Cerebellar cortex (tissue), 1 donor: ENCODE results near the gene CD8B2.
"Not testable (repeated sequence)": the region's sequence is repeated elsewhere in the genome, so short reads cannot be mapped to it uniquely, and the experiment has no call there.

Experiments
- DNase-seq: peaks from one replicate; pipeline ENCODE4 v3.0.0-alpha.2; 2015; ENCODE audit warnings: low spot score

Gene CD8B2

DNA sequence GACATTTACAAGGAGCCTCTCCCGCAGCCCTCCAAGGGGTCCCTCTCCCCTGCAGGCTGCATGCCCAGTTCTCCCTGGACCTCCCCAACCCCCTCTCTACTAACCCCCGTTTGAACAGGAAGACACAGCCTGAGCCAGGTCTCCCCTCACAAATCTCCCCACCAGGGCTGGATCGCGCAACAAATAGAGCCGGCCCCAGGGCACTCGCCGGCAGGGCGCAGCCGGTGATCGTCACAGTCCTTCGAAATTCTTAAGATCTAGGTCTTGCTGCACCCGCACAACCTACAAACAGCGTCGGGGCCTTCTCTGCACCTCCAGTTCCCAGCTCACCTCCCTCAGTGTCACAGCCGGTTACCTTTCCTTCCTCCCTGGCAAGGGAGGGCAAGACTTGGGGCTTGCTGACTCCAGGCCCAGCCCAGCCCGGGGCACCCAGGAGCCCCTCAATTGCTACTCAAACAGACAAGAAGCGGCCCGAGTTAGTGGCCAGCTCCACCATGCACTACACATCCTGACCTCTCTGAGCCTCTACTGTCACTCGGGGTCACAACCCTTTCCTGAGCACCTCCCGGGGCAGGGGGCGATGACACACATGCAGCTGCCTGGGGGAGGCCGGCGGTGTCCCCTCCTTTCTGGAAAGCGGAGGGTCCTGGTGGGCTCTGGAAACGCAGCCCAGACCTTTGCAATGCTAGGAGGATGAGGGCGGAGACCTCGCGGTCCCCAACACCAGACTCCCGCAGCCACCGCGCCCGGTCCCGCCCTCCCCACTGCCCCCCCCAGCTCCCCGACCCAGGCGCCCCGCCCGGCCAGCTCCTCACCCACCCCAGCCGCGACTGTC is at the start of gene CD8B2:
Gene CD8B2 (plus strand): TSS at position 814 of the 835 bp plus-strand sequence. CDS start 63 bp downstream, outside the sequence.
- not testable (repeated sequence) for DNase-seq

DNA sequence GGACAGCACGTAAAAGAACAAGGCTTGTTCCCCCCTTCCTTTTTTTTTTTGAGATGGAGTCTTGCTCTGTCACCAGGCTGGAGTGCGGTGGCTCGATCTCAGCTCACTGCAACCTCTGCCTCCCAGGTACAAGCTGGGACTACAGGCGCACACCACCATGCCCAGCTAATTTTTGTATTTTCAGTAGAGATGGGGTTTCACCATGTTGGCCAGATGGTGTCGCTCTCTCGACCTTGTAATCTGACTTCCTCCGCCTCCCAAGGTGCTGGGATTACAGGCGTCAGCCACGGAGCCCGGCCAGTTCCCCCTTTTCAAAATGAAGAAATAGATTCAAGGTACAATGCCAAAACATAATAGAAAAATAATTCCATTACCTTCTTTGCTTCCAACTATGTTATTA is 25.3 kb upstream of the CD8B2 start:
- DNase-seq, result not testable (repeated sequence)

DNA sequence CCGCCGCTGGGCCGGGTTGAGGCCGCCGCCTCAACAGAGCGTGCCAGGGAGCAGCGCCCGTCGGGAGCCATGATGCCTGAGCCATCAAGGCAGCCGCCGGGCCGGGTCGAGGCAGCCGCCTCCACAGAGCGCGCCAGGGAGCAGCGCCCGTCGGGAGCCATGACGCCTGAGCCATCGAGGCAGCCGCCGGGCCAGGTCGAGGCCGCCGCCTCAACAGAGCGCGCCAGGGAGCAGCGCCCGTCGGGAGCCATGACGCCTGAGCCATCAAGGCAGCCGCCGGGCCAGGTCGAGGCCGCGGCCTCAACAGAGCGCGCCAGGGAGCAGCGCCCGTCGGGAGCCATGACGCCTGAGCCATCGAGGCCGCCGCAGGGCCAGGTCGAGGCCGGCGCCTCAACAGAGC is 19.6 kb upstream of the CD8B2 start:
- not testable (repeated sequence) for DNase-seq

DNA sequence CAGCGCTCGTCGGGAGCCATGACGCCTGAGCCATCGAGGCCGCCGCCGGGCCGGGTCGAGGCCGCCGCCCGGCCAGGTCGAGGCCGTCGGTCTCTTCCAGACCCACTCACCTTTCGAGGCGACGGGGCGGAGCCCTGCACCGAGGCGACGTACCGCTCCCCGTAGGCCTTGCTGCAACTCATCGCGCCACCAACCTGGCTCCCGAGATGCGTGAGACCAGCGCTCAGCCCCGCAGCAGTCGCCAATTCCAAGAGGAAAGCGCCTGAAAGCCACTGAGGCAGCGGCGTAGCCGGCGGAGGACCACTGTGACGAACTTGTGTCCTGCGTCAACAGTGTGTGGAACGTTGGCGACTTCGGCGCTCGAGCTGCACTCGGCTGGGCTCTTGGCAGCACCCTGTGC is 19.1 kb upstream of the CD8B2 start, which contains the start of gene RGPD3:
Gene RGPD3 (minus strand): TSS at position 307 of the 400 bp plus-strand sequence. CDS start 125 bp downstream, at position 182.
- not testable (repeated sequence) for DNase-seq

DNA sequence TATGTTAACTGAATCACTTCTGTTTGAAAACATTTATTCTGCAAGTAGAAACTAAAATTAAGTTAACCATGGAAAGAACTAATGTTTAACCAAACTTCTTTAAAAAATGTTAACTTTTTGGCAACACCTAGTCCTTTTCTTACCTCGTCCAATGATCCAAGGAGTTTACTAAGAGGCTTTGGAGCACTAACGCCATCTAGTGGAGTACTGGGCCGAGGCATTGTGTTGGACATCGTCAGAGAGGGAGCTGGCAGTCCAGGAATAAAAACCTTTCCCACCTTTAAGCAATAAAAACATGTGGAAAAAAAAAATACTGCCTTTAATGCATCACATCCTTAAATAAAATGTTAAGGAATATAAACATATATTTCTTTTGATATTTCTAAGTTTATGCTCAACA is 16.5 kb upstream of the CD8B2 start:
- DNase-seq, result not testable (repeated sequence)

DNA sequence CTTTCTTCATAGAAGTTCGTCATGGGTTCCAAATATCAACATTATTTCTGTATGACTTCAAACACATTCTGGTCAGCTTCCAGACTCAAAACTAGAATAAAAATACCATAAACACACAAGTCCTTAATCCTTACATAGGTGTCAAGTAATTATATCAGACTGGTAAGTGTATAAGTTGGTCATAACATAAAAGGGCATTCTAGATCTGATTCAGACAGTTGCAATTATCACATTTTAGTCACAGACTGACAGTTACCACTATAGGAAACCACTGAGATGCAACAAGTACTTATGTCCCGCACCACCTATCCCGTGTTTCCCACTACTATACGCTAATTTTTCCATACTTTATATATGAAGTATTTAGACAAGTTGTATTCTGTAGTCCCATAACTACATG is 9.5 kb upstream of the CD8B2 start:
- not testable (repeated sequence) for DNase-seq

DNA sequence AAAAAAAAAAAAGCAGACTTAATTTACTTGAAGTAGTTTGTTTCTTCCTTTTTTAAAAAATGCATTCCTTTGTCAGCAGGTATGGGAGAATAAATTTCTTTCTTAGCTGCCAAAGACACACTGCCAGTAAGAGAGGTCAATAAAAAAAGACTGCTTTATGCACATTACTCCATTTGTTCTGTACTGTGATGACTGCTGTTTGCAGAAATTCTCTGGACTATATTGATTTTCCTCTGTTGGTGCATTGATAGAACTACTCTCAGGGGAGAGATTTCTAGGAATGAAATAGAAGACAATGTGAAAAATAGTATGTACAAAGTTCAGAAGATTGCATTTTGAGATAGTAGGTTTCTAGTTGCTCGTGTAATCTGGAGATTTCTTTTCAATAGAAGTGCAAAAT is 7.6 kb upstream of the CD8B2 start:
- not testable (repeated sequence) for DNase-seq

DNA sequence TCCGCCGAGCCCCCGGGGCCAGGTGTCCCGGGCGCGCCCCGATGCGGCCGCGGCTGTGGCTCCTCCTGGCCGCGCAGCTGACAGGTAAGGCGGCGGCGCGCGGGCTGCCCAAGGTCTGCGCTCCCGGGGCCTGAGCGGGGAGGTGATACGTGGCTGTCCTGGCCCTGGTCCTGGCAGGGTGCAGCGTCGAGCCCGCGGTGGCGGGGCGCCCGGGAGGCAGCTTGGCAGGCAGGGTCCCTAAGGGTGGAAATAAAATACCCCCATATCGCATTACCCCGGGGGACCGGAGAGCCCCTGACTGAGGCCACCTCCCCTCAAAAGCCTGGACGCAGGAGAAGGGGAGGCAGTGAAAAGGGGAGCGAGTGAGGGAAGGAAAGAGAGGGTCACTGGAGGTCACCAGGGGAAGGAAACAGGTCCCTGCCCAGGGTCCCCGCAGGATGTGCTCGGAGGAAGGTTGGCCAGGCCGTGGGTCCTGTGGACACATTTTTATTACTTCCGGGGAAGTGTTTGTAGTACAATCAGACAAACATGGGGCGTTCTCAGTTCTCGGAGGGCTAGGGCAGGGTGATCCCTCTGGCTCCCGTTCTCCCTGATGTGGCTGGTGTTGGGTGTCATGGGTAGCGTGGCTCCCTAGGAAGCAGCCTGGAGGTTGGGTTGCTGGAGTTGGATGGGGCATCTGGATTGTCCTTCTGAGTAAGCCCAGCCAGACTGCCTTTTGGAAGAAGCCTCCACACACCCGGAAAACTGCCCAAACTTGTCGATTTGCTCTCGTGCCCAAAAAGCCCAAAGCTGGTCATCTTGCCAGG is 425 bp downstream of the CD8B2 start:
- not testable (repeated sequence) for DNase-seq

DNA sequence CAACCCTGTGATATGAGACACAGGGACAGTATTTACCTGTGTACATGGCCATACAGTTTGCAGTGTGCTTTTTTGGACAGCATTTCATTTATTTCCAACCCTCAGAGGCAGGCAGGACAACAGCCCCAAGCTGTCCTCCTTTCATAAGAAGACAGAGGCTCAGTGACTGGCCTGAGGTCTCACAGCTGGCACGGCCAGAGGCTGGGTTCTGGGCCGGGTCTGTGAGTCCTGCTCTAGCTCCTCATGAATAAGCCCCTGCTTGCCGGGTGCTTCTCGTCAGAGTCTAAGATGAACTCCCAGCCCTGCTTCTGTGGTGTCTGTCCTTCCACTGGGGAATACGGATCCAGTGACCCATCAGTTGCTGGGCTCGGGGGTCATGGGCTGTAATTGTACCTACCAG is 2.5 kb downstream of the CD8B2 start:
- DNase-seq, result not testable (repeated sequence)

DNA sequence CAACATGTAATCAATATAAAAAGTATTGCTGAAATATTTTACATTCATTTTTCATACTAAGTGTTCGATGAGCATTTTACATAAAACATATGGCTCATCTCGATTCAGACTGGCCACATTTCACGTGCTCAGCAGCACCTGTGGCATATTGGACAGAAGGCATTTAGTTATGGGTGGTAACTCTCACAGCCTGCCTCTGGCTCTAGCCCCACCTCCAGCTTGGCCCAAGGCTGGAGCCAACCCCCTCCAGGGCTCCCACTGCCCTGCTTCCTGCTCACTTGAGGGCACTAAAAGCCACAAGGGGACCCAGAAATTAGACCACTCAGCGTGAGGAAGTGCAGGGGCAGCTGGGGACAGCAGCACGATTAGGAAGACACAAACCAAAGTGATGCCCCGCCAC is 5.2 kb downstream of the CD8B2 start:
- not testable (repeated sequence) for DNase-seq

DNA sequence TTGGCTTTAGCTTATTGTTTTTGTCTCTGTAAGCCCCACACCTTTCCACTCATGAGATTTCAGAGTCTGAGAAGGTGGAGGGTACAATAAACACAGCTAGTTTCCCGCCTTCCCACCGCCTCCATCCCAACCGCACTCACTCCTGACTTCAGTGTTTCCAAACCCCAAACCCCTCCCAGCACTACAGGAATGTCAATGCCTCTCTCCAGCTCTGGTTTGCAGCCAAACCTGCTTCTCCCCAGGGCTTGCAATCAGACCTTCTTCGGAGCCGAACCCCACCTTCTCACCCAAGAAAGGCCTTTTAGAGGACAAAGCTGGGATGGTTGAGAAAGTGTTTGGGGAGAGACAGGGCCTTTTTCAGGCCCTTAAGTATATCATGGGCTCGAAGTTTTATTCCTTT is 5.7 kb downstream of the CD8B2 start:
- not testable (repeated sequence) for DNase-seq

DNA sequence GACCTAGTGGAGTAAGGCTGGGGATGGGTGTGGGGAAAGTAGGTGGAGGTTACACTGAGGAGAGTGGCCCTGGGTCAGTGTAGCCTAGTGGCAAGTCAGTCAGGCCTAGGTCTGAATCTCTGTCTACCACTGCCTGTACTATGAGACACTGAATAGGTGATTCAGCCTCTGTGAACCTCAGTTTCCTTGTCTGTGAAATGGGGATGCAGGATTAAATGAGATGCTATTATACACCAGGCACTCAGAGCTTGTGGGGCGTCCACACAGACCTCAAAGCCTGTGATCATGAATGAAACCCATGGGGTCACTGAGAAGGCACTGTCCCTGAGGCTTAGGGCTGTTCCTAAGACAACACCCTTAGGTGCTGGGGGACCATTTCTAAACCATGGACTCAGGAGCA is 11.4 kb downstream of the CD8B2 start:
- DNase-seq, result not testable (repeated sequence)

DNA sequence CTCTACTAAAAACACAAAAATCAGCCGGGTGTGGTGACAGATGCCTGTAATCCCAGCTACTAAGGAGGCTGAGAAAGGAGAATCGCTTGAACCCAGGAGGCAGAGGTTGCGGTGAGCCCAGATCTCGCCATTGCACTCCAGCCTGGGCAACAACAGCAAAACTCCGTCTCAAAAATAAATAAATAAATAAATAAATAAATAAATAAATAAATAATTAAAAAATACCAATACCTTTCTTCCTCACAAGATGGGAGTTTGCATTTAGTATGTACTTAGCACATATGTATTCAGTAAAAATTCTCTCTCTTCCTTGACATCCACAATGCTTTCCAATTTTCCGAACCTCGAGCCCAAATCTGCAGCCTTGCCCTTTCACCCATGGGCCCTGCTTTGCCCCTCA is 13.2 kb downstream of the CD8B2 start:
- not testable (repeated sequence) for DNase-seq

DNA sequence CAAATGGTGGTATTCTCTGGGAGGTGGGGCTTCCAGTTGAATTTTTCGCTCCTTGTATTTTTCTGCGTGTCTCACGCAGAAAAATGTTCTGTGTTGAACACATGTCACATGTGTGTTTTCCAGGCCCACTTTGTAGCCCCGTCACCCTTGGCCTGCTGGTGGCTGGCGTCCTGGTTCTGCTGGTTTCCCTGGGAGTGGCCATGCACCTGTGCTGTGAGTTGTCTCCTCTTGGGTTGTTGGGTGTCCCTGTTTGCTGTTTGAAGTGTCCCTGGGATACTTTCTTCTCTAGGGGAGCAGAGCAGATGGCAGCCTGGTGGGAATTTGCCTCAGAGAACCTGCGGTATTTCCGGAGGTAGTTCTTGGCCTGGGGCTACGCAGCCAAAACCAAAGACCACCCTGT is 15.2 kb downstream of the CD8B2 start:
- DNase-seq, result not testable (repeated sequence)

DNA sequence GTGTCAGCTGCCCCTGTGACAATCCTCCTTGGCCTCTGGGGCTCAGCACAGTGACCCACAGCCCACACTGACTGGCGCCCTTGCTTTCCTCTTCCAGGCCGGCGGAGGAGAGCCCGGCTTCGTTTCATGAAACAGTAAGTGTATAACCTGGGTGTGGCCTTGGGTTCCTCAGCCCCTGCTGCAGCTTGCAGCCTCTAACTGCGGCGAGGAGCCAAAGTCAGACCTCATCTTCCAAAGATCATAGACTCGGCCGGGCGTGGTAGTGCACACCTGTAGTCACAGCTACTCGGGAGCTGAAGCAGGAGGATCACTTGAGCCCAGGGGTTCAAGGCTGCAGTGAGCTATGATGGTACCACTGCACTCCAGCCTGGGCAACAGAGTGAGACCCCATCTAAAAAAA is 17.0 kb downstream of the CD8B2 start:
- DNase-seq, result not testable (repeated sequence)

DNA sequence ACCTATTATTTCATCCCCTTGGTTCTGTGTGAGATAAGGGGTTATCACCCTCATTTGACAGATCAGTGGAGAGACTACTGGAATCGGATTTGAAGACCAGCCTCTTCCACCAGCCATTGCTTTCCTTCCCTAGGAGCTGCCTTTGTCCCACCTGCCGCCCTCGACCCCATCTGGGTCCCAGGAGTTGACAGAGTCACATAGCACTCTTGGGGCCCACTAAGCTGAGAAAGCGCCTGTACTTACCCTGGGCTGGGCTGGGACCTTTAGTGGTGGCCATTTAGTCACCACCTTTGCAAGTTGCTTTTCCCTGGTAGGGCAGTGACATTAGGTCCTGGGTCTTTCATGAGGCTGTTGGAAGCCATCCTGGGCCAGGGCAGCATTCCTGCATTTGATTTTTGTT is 17.6 kb downstream of the CD8B2 start:
- DNase-seq, result not testable (repeated sequence)

DNA sequence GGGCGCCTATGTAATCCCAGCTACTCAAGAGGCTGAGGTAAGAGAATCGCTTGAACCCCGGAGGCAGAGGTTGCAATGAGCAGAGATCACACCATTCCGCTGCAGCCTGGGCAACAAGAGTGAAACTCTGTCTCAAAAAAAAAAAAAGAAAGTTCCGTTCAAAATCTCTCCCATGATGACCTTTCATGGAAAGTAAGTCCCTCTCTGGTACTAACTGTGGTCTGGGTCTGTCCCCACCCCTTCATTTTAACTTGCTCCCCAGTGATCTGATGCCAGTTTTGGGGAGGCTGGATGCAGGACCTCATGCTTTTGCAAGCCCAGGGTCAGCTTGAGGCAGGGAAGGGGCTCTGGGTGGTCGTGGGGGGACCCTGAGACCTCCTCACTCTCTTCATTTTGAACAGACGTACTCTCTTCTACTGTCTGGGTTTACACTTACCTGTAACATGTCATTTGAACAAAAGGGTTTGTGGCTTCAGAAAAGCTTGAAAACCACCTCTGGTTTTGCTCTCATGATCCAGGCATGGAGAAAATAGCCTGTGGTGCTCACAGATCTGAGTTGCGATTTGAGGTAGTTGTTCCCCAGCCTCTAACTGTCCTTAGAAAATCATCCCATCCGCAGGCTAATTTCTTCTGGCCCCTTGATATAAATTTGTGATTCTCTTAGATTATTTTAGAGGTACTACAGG is 19.0 kb downstream of the CD8B2 start:
- not testable (repeated sequence) for DNase-seq

DNA sequence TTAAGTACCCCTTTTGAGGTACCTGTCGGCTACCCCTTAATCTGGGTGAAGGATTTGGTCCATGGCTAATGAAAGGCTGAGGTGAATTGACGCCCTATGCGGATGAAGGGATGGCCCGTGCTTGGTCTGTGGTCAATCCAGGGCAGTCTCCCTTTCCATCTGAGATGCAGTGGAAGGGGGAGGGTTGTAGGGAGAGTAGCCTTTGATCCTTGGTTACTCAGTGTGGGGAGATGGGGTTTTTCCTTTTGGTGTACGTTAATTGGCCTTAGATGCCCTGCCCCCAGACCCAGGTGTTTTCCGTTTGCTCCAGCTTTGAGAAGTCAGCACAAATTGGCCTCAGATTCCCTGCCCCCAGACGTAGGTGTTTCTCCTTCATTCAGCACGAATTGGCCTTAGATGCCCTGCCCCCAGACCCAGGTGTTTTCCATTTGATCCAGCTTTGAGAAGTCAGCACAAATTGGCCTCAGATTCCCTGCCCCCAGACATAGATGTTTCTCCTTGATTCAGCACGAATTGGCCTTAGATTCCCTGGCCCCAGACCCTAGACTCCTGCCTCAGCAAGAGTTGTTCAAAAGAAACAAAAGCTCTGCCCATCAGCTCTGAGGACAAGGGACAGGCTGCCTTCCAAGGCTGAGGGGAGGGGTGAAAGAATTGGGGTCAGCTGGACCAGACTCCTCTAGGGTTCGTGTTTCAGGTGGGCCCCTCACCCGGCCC is 21.7 kb downstream of the CD8B2 start:
- DNase-seq, result not testable (repeated sequence)

DNA sequence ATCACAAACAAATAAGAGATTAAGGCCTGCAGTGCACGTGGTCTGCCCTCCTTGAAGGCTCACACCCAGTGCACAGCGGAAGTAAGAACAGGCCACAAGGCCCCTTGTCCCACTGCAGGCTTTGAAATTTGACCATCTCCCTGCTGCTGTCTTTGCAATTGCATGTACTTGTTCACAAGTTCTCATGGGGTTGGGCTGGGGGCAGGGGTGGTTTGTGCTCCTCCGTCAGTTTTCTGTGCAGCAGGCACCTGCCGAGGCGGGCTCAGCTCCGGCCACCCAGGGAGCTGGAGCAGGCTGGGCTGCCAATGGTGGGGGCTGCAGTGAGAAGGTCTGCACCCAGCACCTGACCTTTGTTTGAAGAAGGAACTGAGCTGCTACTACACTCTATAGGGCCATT is 22.2 kb downstream of the CD8B2 start:
- DNase-seq, result not testable (repeated sequence)

DNA sequence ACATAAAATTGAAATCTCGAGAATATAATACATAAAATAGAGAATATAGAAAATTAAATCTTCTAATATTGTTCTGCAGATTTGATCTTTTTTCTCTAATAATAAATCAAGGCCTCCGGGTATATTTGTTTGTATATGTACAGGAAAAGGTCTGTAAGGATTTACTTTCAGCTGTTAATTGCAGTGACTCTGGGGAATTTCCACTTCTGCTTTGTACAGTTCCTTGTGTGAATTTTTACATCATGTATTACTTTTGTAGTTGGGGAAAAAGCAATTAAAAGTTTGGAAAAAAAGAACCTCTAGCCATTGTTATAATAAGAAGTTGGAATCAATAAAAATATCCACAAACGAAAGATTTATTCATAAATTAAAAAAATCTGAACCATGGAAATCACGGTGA is 23.6 kb downstream of the CD8B2 start:
- not testable (repeated sequence) for DNase-seq

DNA sequence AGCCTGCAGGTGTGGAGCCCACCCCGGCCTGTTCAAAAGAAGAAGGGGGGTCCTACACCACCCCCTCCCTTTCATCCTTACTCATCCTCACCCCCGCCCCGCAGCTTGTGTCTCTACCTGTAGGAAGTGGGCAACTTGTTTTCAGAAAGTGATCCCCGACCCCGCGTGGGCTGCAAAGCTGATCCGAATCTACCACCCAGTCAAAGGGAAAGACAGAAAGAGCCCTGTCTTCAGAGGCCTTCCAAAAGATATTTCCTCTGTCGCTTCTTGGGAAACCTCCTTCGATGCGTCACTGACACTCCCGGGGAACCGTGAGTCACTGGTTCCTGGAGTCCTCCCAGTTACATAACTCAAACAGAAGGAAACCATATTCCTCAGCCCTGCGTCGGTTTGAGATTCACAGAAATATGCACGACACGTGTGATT is 24.3 kb downstream of the CD8B2 start:
- DNase-seq, result not testable (repeated sequence)
